Smooth muscle cell (in vitro differentiated cells): ENCODE results near the gene STRA8. TPM values are rescaled to one million over a fixed set of nuclear protein-coding genes. Genes with fewer than 3 reads are reported as not detected.
A peak's percentile ranks its signal among the peaks of the same experiment; 100 is the strongest.

Experiments used
- DNase-seq: peaks from one replicate; lab custom pipeline; 2025; ENCODE audit not compliant: unreplicated experiment; lab: John Stamatoyannopoulos, UW
- H2AFZ ChIP-seq: fragments of 200-600 bp; sonication (generic); 2 replicates; pipeline ENCODE4 v1.6.0; 2016; ENCODE audit warnings: antibody characterized with exemption, low read depth, mild to moderate bottlenecking
- H3F3A ChIP-seq: fragments of 200-600 bp; sonication (generic); 2 replicates; pipeline ENCODE4 v1.6.0; 2017; ENCODE audit warnings: antibody characterized with exemption, low read depth
- H3K27ac ChIP-seq: fragments of 200-600 bp; sonication (generic); 2 replicates; pipeline ENCODE4 v1.5.1; 2016; ENCODE audit warnings: low read depth, mild to moderate bottlenecking
- H3K27me3 ChIP-seq: fragments of 200-600 bp; sonication (generic); 2 replicates; pipeline ENCODE4 v1.6.1; 2016; ENCODE audit warnings: low read depth, mild to moderate bottlenecking
- H3K36me3 ChIP-seq: fragments of 200-600 bp; sonication (generic); 2 replicates; pipeline ENCODE4 v1.5.1; 2016; ENCODE audit warnings: low read depth
- H3K4me1 ChIP-seq: fragments of 200-600 bp; sonication (generic); 2 replicates; pipeline ENCODE4 v1.5.1; 2016; ENCODE audit warnings: low read depth
- H3K4me2 ChIP-seq: fragments of 200-600 bp; sonication (generic); 2 replicates; pipeline ENCODE4 v1.6.0; 2016; ENCODE audit warnings: mild to moderate bottlenecking
- H3K4me3 ChIP-seq: fragments of 200-600 bp; sonication (generic); 2 replicates; pipeline ENCODE4 v1.5.1; 2016; ENCODE audit warnings: mild to moderate bottlenecking
- H3K79me2 ChIP-seq: fragments of 200-600 bp; sonication (generic); 2 replicates; pipeline ENCODE4 v1.6.0; 2016; ENCODE audit warnings: low read depth, mild to moderate bottlenecking
- H3K9ac ChIP-seq: fragments of 200-600 bp; sonication (generic); 2 replicates; pipeline ENCODE4 v1.6.0; 2016; ENCODE audit warnings: low read depth
- H3K9me3 ChIP-seq: fragments of 200-600 bp; sonication (generic); replicated peaks from 2 replicates; pipeline ENCODE4 v1.5.1; 2016; ENCODE audit warnings: low read depth
- H4K20me1 ChIP-seq: fragments of 200-600 bp; sonication (generic); 2 replicates; pipeline ENCODE4 v1.6.0; 2016; ENCODE audit warnings: low read depth
- WGBS: methylation state at CpG from one replicate; pipeline ENCODE4 v1.1.7; 2016; ENCODE audit warnings: low lambda C conversion rate; 5-methylcytosine and 5-hydroxymethylcytosine counted together
- polyA plus RNA-seq: library from polyadenylated mRNA; unstranded; fragments of >200 nt; fragmentation: Nextera tagmentation; extraction: Ambion mirVana; gene quantifications from 2 replicates; pipeline ENCODE4 v1.2.1, GENCODE V29; 2016
- total RNA-seq: library from RNA; depleted of rRNA; stranded (reverse); fragments of >200 nt; gene quantifications from 2 replicates; pipeline ENCODE4 v1.2.3, GENCODE V29; 2014
- TF ChIP-seq, protein P1 (sequence below): fragments of 200-600 bp; sonication (generic); IDR thresholded peaks from 2 replicates; pipeline ENCODE4 v1.5.1; 2017; ENCODE audit warnings: borderline replicate concordance, mild to moderate bottlenecking, antibody characterized with exemption; ENCODE audit not compliant: insufficient read depth, poor library complexity, severe bottlenecking

Gene STRA8
- total and polyA plus RNA-seq, 2 experiments from 2014 or later, result not detected

DNA sequence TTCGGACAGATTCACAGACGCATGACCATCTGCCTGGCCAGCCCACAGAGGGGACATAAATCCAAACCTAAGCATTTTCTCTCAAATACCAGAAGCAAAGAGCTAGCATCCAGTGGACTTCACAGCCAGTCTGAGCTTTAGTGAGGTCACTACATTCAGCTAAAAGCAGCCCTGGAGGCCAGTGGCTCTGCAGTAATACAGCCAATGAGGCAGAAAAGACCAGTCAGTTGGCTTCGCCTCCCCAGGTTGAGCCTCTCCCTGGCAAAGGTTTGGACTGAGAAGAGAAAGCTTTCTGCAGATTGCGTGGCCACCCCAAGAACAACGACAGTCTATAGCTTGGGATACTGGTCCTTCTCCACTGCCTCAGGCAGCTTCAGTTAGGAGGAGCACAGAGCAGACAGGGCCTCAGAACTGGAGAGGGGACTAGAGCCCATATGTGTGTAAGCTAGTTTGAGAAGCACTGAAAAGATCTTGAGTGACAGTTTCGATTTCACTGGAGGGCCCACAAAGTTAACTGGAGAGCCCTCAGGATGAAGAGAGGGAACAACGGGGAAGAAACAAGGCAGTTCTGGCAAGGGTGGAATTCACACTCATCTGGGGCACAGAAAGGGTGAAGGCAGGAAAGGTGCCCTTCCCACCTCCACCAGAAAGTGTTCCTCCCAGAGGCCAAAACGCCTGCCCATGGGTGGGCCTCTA, 26.1 kb upstream of the STRA8 start:
- Histone ChIP-seq H3F3A (no peaks in the 10 kb centered on the region), H3K9me3 (no peaks in the 10 kb centered on the region), H3K27ac (no peak overlapping the region), H3K9ac (no peak overlapping the region), H3K4me1 (no peaks in the 10 kb centered on the region), H2AFZ (no peak overlapping the region), H4K20me1 (no peaks in the 10 kb centered on the region), H3K4me3 (no peak overlapping the region), H3K4me2 (no peak overlapping the region), H3K27me3 (no peaks in the 10 kb centered on the region), H3K79me2 (peaks cover 5% of the 10 kb centered on the region), H3K36me3 (no peaks in the 10 kb centered on the region)
- no peak for DNase-seq
- TF ChIP-seq, protein P1, sequence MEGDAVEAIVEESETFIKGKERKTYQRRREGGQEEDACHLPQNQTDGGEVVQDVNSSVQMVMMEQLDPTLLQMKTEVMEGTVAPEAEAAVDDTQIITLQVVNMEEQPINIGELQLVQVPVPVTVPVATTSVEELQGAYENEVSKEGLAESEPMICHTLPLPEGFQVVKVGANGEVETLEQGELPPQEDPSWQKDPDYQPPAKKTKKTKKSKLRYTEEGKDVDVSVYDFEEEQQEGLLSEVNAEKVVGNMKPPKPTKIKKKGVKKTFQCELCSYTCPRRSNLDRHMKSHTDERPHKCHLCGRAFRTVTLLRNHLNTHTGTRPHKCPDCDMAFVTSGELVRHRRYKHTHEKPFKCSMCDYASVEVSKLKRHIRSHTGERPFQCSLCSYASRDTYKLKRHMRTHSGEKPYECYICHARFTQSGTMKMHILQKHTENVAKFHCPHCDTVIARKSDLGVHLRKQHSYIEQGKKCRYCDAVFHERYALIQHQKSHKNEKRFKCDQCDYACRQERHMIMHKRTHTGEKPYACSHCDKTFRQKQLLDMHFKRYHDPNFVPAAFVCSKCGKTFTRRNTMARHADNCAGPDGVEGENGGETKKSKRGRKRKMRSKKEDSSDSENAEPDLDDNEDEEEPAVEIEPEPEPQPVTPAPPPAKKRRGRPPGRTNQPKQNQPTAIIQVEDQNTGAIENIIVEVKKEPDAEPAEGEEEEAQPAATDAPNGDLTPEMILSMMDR, result no peak
- WGBS, result 92% methylated on average over 8 of the region's 8 CpGs

DNA sequence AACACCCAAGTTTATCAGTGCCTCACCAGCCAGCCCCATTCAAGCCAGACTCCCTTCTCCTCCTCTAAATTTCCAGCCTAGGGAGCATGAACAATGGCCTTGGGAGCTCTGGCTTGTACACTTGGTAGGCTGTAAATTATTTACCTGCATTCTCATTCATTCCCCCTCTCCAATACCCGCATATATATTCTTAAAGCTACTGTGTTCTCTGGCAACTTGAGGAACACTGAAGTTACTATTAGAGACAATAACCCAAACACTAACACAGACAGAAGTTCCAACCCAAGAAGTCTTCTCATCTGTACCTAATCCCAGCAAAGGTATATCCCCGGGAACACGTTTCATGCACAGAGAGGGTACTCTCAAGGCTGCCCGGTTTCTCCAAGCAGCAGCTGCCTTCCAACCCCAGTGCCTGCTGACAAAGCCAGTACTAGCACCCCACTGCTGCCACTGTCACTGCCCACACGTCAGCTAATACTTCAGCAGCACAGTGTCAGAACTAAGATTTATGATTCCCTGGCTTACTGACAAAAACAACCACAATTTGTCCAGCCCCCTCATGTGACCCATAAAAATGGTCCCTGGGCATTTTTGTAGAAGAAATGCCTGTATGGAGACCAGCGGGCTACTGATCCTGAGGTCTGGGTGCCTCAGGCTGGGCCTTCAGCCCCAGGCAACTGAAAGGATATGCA, 25.4 kb upstream of the STRA8 start:
- Histone ChIP-seq H3K4me3 (no peak overlapping the region), H3K4me1 (no peaks in the 10 kb centered on the region), H4K20me1 (no peaks in the 10 kb centered on the region), H3K79me2 (peaks cover 5% of the 10 kb centered on the region), H3K36me3 (no peaks in the 10 kb centered on the region), H3F3A (no peaks in the 10 kb centered on the region), H3K27me3 (no peaks in the 10 kb centered on the region), H3K4me2 (peak overlapping the region; percentile 11), H3K27ac (no peak overlapping the region), H2AFZ (no peak overlapping the region), H3K9ac (no peak overlapping the region), H3K9me3 (no peaks in the 10 kb centered on the region)
- DNase-seq, result no peak
- TF ChIP-seq, protein P1, result no peak
- 85% methylated on average over 6 of the region's 6 CpGs for WGBS

DNA sequence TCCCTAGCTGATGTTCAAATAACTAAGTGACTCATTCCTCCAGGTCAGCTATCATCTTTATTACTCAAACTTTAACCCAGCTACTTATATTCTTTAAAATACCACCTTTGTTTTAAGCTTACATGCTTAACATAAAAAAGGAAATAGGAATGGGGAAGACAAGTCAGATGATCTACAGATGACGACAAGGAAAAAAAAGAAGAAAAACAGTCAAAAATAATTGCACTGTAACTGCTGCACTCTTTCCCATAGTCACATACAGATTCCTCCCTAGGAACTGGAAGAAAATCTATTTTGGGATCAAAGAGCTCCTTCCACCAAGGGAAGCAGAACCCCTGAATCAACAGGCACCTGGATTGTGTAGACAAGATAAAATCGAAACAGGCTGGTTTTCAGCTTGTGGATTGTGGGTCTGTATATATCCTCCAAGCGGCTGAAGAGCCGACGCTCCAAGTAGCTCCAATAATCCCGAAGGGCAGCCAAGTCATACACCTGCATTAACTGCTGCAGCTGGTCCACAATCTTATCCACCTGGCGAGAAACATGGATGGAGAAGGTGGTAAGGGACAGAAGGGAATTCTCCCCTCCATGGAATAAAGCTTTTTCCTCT, 24.3 kb upstream of the STRA8 start:
- Histone ChIP-seq H3K4me2 (no peak overlapping the region), H3K9ac (no peak overlapping the region), H3K27me3 (no peaks in the 10 kb centered on the region), H3K9me3 (no peaks in the 10 kb centered on the region), H4K20me1 (no peaks in the 10 kb centered on the region), H3K79me2 (peaks cover 5% of the 10 kb centered on the region), H3F3A (no peaks in the 10 kb centered on the region), H3K36me3 (no peaks in the 10 kb centered on the region), H3K4me1 (no peaks in the 10 kb centered on the region), H3K4me3 (no peak overlapping the region), H2AFZ (no peak overlapping the region), H3K27ac (peak overlapping the region; percentile 0)
- WGBS, result 92% methylated on average over 7 of the region's 7 CpGs
- TF ChIP-seq, protein P1, result no peak
- DNase-seq, result no peak
